H1 (cell line): ENCODE results near the gene DES. TPM values are rescaled to one million over a fixed set of nuclear protein-coding genes. Genes with fewer than 3 reads are reported as not detected.

Experiments used
- BRCA1 ChIP-seq: IDR thresholded peaks from 2 replicates; pipeline ENCODE4 v1.6.1; 2012; ENCODE audit warnings: low read depth, low read length, improper control_type of control experiment
- GTF2F1 ChIP-seq: IDR thresholded peaks from 2 replicates; pipeline ENCODE4 v1.6.1; 2012; ENCODE audit warnings: low read depth, low read length, improper control_type of control experiment, borderline replicate concordance
- KDM4A ChIP-seq: IDR thresholded peaks from one replicate; pipeline ENCODE4 v1.7.1; 2012; ENCODE audit warnings: low read depth, mild to moderate bottlenecking, moderate library complexity, low read length, inconsistent platforms; ENCODE audit not compliant: severe bottlenecking
- MAX ChIP-seq: IDR thresholded peaks from 2 replicates; pipeline ENCODE4 v1.6.1; 2012; ENCODE audit warnings: inconsistent platforms
- TEAD4 ChIP-seq: IDR thresholded peaks from 2 replicates; pipeline ENCODE4 v1.6.1; 2012; ENCODE audit warnings: low read depth, low read length, inconsistent platforms, mixed read lengths
- polyA plus RNA-seq, 7 experiments: library from polyadenylated mRNA; depleted of rRNA in 3 of 7; stranded (reverse) in 5 of 7; unstranded in 2 of 7; fragments of >200 nt in 5 of 7; fragments of 200-250 nt in 2 of 7; gene quantifications; 1 replicate in 5 of 7; 2 replicates in 1 of 7; 4 replicates in 1 of 7; pipeline versions ENCODE4 v1.2.1 to v1.2.3, GENCODE V29; 2011 to 2013; ENCODE audit warnings: missing spikeins in 2 of 7, mixed read lengths in 2 of 7
- total RNA-seq: library from RNA; stranded (reverse); fragmentation: NEBNext Ultra II Directional; extraction: Animal tissue kit (Norgen Biotek cat#: 25700); gene quantifications from 2 replicates; pipeline ENCODE4 v1.2.1, GENCODE V29; 2021

Gene DES
- total and polyA plus RNA-seq, 2 of the 8 experiments (the other 6 are each of a cell fraction or from before 2014, with no cell fraction given) = 1.8 to 4.3 TPM

GRCh38 chr2:219418155-219419011 lies at the start of gene DES (continued):
- TF ChIP-seq KDM4A (peak; percentile 93), MAX (peak; percentile 93), BRCA1 (no peak), TEAD4 (no peak; the same call in 1 of the 2 replicates), GTF2F1 (no peak)
